Upper lobe of right lung (tissue), 1 donor: Measurements from ENCODE around the gene DNAJC12. TPM values are rescaled to one million over a fixed set of nuclear protein-coding genes. Genes with fewer than 3 reads are reported as not detected.
"Not testable (repeated sequence)": the region's sequence is repeated elsewhere in the genome, so short reads cannot be mapped to it uniquely, and the experiment has no call there.

Source experiments
- ATAC-seq: fragments of 200-7000 bp; cut with Tn5 transposase; one replicate; pipeline ENCODE4 v1.9.1; 2020; ENCODE audit warnings: mild to moderate bottlenecking, moderate library complexity
- DNase-seq: peaks from one replicate; pipeline ENCODE4 v3.0.0-alpha.2; 2020
- H3K27ac ChIP-seq: fragments of 200-600 bp; one replicate; pipeline ENCODE4 v1.8.0; 2022
- H3K27me3 ChIP-seq: fragments of 200-600 bp; one replicate; pipeline ENCODE4 v1.8.0; 2022; ENCODE audit warnings: mild to moderate bottlenecking
- H3K36me3 ChIP-seq: fragments of 200-600 bp; one replicate; pipeline ENCODE4 v1.8.0; 2022
- H3K4me1 ChIP-seq: fragments of 200-600 bp; one replicate; pipeline ENCODE4 v1.8.0; 2022
- H3K4me3 ChIP-seq: fragments of 200-600 bp; one replicate; pipeline ENCODE4 v1.8.0; 2022; ENCODE audit warnings: mild to moderate bottlenecking
- H3K9me3 ChIP-seq: fragments of 200-600 bp; one replicate; pipeline ENCODE4 v1.8.0; 2022
- CTCF ChIP-seq: fragments of 200-600 bp; IDR thresholded peaks from one replicate; pipeline ENCODE4 v1.8.0; 2022; ENCODE audit warnings: antibody characterized with exemption
- intact Hi-C: fragments of 100-400 bp; cut with DNase I; formaldehyde crosslinking; loops from one replicate; pipeline ENCODE4 v1.11.0; 2022
- total RNA-seq: library from RNA; stranded (reverse); fragmentation: NEBNext Ultra II Directional; extraction: Animal tissue kit (Norgen Biotek cat#: 25700); gene quantifications from one replicate; pipeline ENCODE4 v1.2.1, GENCODE V29; 2021
- donor health status: DM: no; HTN: yes; CAD: no; lungs with severe emphysema.

The DNAJC12 gene
- total RNA-seq, 1 donor from 2014 or later: 1.6 TPM

- Histone ChIP-seq H3K4me3 (peak overlapping the region; percentile 70), H3K27ac (peak overlapping the region; percentile 94), H3K27me3 (no peaks in the 10 kb centered on the region), H3K4me1 (no peaks in the 10 kb centered on the region), H3K36me3 (no peaks in the 10 kb centered on the region), H3K9me3 (no peaks in the 10 kb centered on the region)
- no peak for TF ChIP-seq CTCF
- peak; percentile 90 for DNase-seq
- intact Hi-C loops: no loop called here
- peak; percentile 72 for ATAC-seq
Measured at GRCh38 chr10:67763499-67764011, 74.4 kb downstream of the DNAJC12 start.

GRCh38 chr10:67762567-67762966 is 75.4 kb downstream of the DNAJC12 start:
- DNase-seq, intact Hi-C loops, H3K27me3 ChIP-seq, H3K4me1 ChIP-seq, H3K27ac ChIP-seq, H3K9me3 ChIP-seq, ATAC-seq, H3K4me3 ChIP-seq, H3K36me3 ChIP-seq: not testable (repeated sequence)

GRCh38 chr10:67760272-67760671 is 77.7 kb downstream of the DNAJC12 start:
- no peak for TF ChIP-seq CTCF
- Histone ChIP-seq H3K9me3 (no peaks in the 10 kb centered on the region), H3K36me3 (no peaks in the 10 kb centered on the region), H3K4me3 (no peak overlapping the region), H3K4me1 (no peaks in the 10 kb centered on the region), H3K27ac (no peak overlapping the region), H3K27me3 (no peaks in the 10 kb centered on the region)
- DNase-seq (no peak), ATAC-seq (no peak)
- intact Hi-C loops: no loop called here

Other genes with a start within 250 kb of the DNAJC12 start
- 0.67 TPM for gene CTNNA3, start 142.0 kb downstream of the DNAJC12 start, total RNA-seq
- gene SIRT1, start 46.5 kb upstream of the DNAJC12 start, total RNA-seq: 23.4 TPM
- gene HERC4, start 237.1 kb upstream of the DNAJC12 start, total RNA-seq: 55.1 TPM